GM10248 (cell line): ENCODE results near the gene LINC01488.

Source experiments
- CTCF ChIA-PET: fragments of 300-600 bp; sonication (Branson Sonifier 250); formaldehyde crosslinking; extraction: SDS; loops from one replicate; lab custom pipeline; 2021; ENCODE audit warnings: antibody characterized with exemption; lab: Yijun Ruan, JAX
- POLR2A ChIA-PET: fragments of 350-650 bp; sonication (Branson Sonifier 250); formaldehyde crosslinking; extraction: SDS; loops from one replicate; lab custom pipeline; 2020; ENCODE audit warnings: antibody characterized with exemption; lab: Yijun Ruan, JAX
- DNase-seq: peaks from one replicate; pipeline ENCODE4 v3.0.0; 2012; ENCODE audit errors: extremely low spot score
- CTCF ChIP-seq: IDR thresholded peaks from 2 replicates; pipeline ENCODE4 v1.5.1; 2012; ENCODE audit warnings: mild to moderate bottlenecking, low read depth; ENCODE audit errors: extremely low read depth, missing control alignments, control extremely low read depth

The LINC01488 gene

GRCh38 chr11:69481393-69481844 is at the start of gene LINC01488:
Gene LINC01488, plus strand, starts transcription at chr11:69481663.
- no peak for DNase-seq
- ChIA-PET POLR2A (no interaction called here), CTCF (no interaction called here)
- no peak for TF ChIP-seq CTCF

- no peak for DNase-seq
- CTCF ChIA-PET = interaction anchor here (1.0 kb wide), 1 partner anchor 9 kb away, joined by 3 read pairs; no protein-coding TSS in a partner anchor
- POLR2A ChIA-PET = no interaction called here
- TF ChIP-seq CTCF = no peak
These were observed 49.3 kb upstream of the LINC01488 start for GRCh38 chr11:69431893-69432738.

GRCh38 chr11:69433741-69434140 is 47.7 kb upstream of the LINC01488 start:
- POLR2A ChIA-PET = no interaction called here
- CTCF ChIA-PET = no interaction called here
- TF ChIP-seq CTCF = no peak
- no peak for DNase-seq

- TF ChIP-seq CTCF = no peak
- ChIA-PET CTCF (interaction anchor here (1.2 kb wide), 1 partner anchor 79 kb away, joined by 3 read pairs; no protein-coding TSS in a partner anchor), POLR2A (no interaction called here)
- DNase-seq = no peak
These were observed 47.0 kb upstream of the LINC01488 start for GRCh38 chr11:69434471-69434931.

GRCh38 chr11:69435161-69435986 is 46.1 kb upstream of the LINC01488 start:
- CTCF ChIA-PET = interaction anchor here (1.1 to 1.2 kb wide), 2 partner anchors 14 to 78 kb away, joined by 3 to 5 read pairs; no protein-coding TSS in a partner anchor
- no peak for TF ChIP-seq CTCF
- no peak for DNase-seq
- POLR2A ChIA-PET = interaction anchor here (0.7 kb wide), 1 partner anchor 252 kb away, joined by 3 read pairs; no protein-coding TSS in a partner anchor

- no peak for DNase-seq
- no peak for TF ChIP-seq CTCF
- CTCF ChIA-PET = interaction anchor here (1.1 to 1.2 kb wide), 2 partner anchors 15 to 77 kb away, joined by 3 to 5 read pairs; no protein-coding TSS in a partner anchor
- POLR2A ChIA-PET = no interaction called here
These were observed 45.2 kb upstream of the LINC01488 start for GRCh38 chr11:69436041-69436982.
